MM.1S (cell line): ENCODE data around the gene LCMT1.

ENCODE experiments used
- CTCF ChIP-seq: fragments of 300-600 bp; sonication (generic); IDR thresholded peaks from 2 replicates; pipeline ENCODE4 v1.5.1; 2016; ENCODE audit warnings: antibody characterized with exemption, low read length, mixed read lengths
- EZH2 ChIP-seq: fragments of 300-600 bp; sonication (generic); optimal IDR thresholded peaks from 2 replicates; pipeline ENCODE3; 2017; ENCODE audit warnings: low read depth, mild to moderate bottlenecking, antibody characterized with exemption, low read length, mixed read lengths
- EZH2phosphoT487 ChIP-seq: fragments of 300-600 bp; sonication (generic); IDR thresholded peaks from 2 replicates; pipeline ENCODE4 v1.6.1; 2018; ENCODE audit warnings: antibody characterized with exemption, low read length

- TF ChIP-seq CTCF (no peak), EZH2phosphoT487 (no peak), EZH2 (no peak)
Measured at GRCh38 chr16:25066747-25067631, 44.6 kb upstream of the LCMT1 start.
